MCF 10A (cell line): ENCODE results near the gene CLRN2. TPM values are rescaled to one million over a fixed set of nuclear protein-coding genes. Genes with fewer than 3 reads are reported as not detected.

Experiments
- BruUV-seq: library from RNA; stranded (reverse); fragments of 400-500 nt; replicated peaks from 2 replicates; lab custom pipeline; 2021; lab: Mats Ljungman, UMichigan
- CTCF ChIA-PET: fragments of 300-600 bp; sonication (Branson Sonifier 250); formaldehyde crosslinking; extraction: SDS; loops from one replicate; lab custom pipeline; 2021; ENCODE audit warnings: antibody characterized with exemption, inconsistent platforms; lab: Yijun Ruan, JAX
- POLR2A ChIA-PET: fragments of 300-600, 350-650 bp; sonication (Branson Sonifier 250); formaldehyde crosslinking; extraction: SDS; loops from one replicate; lab custom pipeline; 2020; ENCODE audit warnings: antibody characterized with exemption, inconsistent platforms; lab: Yijun Ruan, JAX
- DNase-seq: peaks from one replicate; pipeline ENCODE4 v3.0.0-alpha.2; 2018; ENCODE audit not compliant: unreplicated experiment
- H3K27ac Mint-ChIP-seq: one replicate; pipeline ENCODE4 v1.8.0; 2022; ENCODE audit warnings: mild to moderate bottlenecking, low read depth, mixed read lengths; ENCODE audit not compliant: unreplicated experiment
- H3K27me3 Mint-ChIP-seq: one replicate; pipeline ENCODE4 v1.8.0; 2022; ENCODE audit warnings: mixed read lengths; ENCODE audit not compliant: insufficient read depth, unreplicated experiment
- H3K36me3 Mint-ChIP-seq: one replicate; pipeline ENCODE4 v1.8.0; 2022; ENCODE audit warnings: mild to moderate bottlenecking, moderate library complexity, mixed read lengths; ENCODE audit not compliant: insufficient read depth, unreplicated experiment
- H3K4me1 Mint-ChIP-seq: one replicate; pipeline ENCODE4 v1.8.0; 2022; ENCODE audit warnings: mixed read lengths; ENCODE audit not compliant: insufficient read depth, unreplicated experiment
- H3K4me3 Mint-ChIP-seq: one replicate; pipeline ENCODE4 v1.8.0; 2022; ENCODE audit warnings: mild to moderate bottlenecking, moderate library complexity, mixed read lengths; ENCODE audit not compliant: unreplicated experiment
- H3K9me3 Mint-ChIP-seq: one replicate; pipeline ENCODE4 v1.8.0; 2022; ENCODE audit warnings: mixed read lengths; ENCODE audit not compliant: unreplicated experiment
- CTCF ChIP-seq: fragments of 200-600 bp; IDR thresholded peaks from one replicate; pipeline ENCODE4 v1.8.0; 2022; ENCODE audit warnings: antibody characterized with exemption, mild to moderate bottlenecking; ENCODE audit not compliant: unreplicated experiment
- intact Hi-C: fragments of 100-400 bp; cut with micrococcal nuclease; formaldehyde crosslinking; loops from 2 replicates; pipeline ENCODE4 v1.14.1; 2022
- total RNA-seq: library from RNA; stranded (reverse); gene quantifications from 2 replicates; pipeline ENCODE4 v1.2.3, GENCODE V29; 2022

The CLRN2 gene
- total RNA-seq, 1 experiment from 2014 or later = not detected

DNA sequence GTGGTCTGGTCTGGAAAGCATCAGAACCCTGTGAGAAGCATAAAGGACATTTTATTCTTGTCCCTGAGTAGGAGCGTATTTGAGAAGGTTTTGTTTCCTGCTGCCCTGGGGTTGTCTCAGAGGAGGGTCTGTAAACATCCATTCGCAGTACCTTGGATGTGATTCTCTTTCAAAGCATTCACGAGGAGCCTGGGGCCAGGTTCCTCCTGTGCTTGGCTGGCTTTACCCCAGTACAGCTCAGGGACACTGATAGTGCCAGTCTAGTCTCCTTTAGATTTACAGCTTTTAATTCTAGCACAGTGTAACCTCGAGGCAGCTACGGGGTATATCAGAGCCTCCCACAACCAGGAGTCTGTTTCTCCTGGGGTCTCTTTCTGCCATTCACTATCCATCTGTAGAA is 2.7 kb downstream of the CLRN2 start:
- DNase-seq = no peak
- intact Hi-C loops = no loop called here
- Mint-ChIP-seq H3K27me3 (no peaks in the 10 kb centered on the region), H3K4me1 (peaks cover 16% of the 10 kb centered on the region), H3K9me3 (no peaks in the 10 kb centered on the region), H3K36me3 (no peaks in the 10 kb centered on the region), H3K27ac (no peak overlapping the region), H3K4me3 (no peak overlapping the region)
- no TSS peak for BruUV-seq
- ChIA-PET POLR2A (no interaction called here), CTCF (no interaction called here)
- no peak for TF ChIP-seq CTCF

DNA sequence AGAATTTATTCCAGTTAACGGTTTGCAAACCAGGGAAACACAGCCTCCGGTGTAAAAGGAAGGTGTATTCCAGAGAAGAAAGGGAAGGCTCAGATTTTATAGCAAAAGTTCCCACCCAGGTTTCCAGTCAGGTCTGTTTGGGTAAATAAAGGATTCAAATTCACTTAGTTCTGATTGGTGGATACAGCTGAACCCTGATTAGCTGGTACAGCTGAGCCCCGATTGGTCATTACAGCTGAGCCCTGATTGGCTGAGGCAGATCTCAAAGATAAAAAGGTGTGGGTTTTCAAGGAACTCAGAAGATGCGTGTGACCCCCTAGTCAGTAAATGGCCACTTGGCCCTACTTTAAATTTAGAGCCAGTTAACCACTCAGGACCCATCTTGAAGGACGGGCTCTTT is 6.6 kb downstream of the CLRN2 start:
- Mint-ChIP-seq H3K9me3 (no peaks in the 10 kb centered on the region), H3K4me1 (no peaks in the 10 kb centered on the region), H3K27me3 (peaks cover 10% of the 10 kb centered on the region), H3K36me3 (no peaks in the 10 kb centered on the region), H3K4me3 (no peak overlapping the region), H3K27ac (no peak overlapping the region)
- ChIA-PET POLR2A (no interaction called here), CTCF (interaction anchor here (1.5 kb wide), 1 partner anchor 8 kb away, joined by 3 read pairs; no protein-coding TSS in a partner anchor)
- TF ChIP-seq CTCF = no peak
- BruUV-seq = no TSS peak
- intact Hi-C loops = no loop called here
- no peak for DNase-seq

DNA sequence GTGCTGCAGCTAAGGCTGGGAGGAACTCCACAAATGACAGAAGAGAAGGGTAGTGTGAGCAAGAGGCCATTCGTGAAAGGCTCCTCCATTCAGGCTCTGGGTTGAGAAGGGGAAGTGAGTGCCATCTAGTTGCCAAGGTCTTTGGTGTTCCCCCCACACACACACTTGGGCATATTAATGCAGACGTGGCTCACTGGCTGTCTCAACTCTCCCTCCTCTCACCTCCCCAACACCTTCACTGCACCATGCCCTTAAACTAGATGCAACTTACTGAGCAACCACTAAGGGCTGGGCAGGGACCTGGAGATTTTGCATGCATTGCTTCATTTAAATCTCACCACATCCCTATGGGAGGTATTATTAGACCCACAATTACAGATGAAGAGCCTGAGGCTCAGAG is 8.7 kb downstream of the CLRN2 start:
- H3K9me3 Mint-ChIP-seq = no peaks in the 10 kb centered on the region
- intact Hi-C loops = no loop called here
- DNase-seq = no peak
- TF ChIP-seq CTCF = no peak
- BruUV-seq = no TSS peak
- H3K36me3 Mint-ChIP-seq = no peaks in the 10 kb centered on the region
- peaks cover 10% of the 10 kb centered on the region for H3K27me3 Mint-ChIP-seq
- H3K4me1 Mint-ChIP-seq = no peaks in the 10 kb centered on the region
- ChIA-PET CTCF (interaction anchor here (0.6 kb wide), 1 partner anchor 24 kb away, joined by 4 read pairs; no protein-coding TSS in a partner anchor), POLR2A (no interaction called here)
- no peak overlapping the region for H3K4me3 Mint-ChIP-seq
- H3K27ac Mint-ChIP-seq = no peak overlapping the region

DNA sequence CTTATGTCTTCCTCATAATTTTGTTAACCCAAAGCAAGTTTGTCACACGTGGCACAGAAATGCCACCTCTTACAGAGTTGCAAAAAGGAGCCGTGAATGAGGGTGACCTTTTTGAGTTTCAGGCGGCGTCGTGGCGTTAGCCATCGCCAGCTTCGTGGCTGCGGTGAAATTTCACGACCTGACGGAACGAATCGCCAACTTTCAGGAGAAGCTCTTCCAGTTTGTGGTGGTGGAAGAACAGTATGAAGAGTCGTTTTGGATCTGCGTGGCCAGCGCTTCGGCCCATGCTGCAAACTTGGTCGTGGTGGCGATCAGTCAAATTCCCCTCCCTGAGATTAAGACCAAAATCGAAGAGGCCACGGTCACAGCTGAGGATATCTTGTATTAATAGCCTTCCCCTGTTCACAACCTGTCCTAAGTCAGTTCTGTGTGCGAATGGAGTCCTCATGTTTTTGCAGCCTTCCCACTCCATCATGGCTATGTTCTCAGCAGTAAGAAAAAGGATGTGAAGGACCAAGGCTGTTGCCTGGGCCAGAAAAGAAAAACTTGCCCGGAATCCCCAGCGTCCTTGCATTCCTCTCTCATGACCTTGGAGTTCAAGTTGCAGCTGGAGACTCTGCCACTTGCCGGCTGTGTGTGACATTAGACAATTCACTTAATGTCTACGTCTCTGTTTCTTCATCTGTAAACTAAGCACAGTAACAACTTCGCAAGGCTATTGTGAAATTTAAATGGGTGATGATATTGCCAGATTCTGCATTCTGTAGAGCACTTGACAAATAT is 11.9 kb downstream of the CLRN2 start:
- ChIA-PET POLR2A (no interaction called here), CTCF (interaction anchor here (1.3 kb wide), 1 partner anchor 15 kb away, joined by 3 read pairs; the partner anchor contains the start of gene QDPR)
- Mint-ChIP-seq H3K27me3 (peaks cover 10% of the 10 kb centered on the region), H3K4me1 (no peaks in the 10 kb centered on the region), H3K4me3 (no peak overlapping the region), H3K36me3 (no peaks in the 10 kb centered on the region), H3K9me3 (no peaks in the 10 kb centered on the region), H3K27ac (no peak overlapping the region)
- intact Hi-C loops = no loop called here
- no TSS peak for BruUV-seq
- no peak for DNase-seq
- no peak for TF ChIP-seq CTCF
